ENCODE measurements around the gene CHST14. TPM values are rescaled to one million over a fixed set of nuclear protein-coding genes. Genes with fewer than 3 reads are reported as not detected.

Gene CHST14
- total and polyA plus RNA-seq, 2 of the 8 experiments (the other 6 are each of a cell fraction or from before 2014, with no cell fraction given) = 13.4 to 20.3 TPM

DNA sequence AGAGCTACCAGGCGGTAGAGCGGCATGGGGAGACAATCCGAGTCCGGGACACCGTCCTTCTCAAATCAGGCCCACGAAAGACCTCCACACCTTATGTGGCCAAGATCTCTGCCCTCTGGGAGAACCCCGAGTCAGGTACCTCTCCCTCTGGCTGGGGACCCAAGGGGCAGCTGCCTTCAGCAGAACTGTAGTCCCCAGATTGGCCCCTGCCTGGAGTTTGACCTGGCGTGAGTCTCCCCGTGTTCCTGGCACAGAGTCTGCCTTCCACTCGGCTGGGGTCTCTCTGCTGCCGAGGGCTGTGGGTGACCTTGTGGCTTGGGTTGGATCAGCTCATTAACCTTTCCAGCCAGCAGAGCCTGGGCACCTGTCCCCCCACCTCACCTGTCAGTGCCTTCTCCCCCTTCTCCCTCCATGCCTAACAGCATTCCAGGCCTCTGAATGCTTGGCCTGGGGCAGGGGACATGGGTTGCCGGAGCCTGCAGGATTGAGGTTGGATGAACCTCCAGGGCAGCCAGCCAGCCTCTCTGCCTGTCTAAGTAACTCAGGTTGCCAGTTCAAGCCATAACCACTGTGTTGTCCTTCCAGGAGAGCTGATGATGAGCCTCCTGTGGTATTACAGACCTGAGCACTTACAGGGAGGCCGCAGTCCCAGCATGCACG is 6.8 kb upstream of the CHST14 start (continued):
- TF ChIP-seq, protein P1, sequence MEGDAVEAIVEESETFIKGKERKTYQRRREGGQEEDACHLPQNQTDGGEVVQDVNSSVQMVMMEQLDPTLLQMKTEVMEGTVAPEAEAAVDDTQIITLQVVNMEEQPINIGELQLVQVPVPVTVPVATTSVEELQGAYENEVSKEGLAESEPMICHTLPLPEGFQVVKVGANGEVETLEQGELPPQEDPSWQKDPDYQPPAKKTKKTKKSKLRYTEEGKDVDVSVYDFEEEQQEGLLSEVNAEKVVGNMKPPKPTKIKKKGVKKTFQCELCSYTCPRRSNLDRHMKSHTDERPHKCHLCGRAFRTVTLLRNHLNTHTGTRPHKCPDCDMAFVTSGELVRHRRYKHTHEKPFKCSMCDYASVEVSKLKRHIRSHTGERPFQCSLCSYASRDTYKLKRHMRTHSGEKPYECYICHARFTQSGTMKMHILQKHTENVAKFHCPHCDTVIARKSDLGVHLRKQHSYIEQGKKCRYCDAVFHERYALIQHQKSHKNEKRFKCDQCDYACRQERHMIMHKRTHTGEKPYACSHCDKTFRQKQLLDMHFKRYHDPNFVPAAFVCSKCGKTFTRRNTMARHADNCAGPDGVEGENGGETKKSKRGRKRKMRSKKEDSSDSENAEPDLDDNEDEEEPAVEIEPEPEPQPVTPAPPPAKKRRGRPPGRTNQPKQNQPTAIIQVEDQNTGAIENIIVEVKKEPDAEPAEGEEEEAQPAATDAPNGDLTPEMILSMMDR (IDR thresholded peaks at IDR 0.05; ENCODE audit: control extremely low read depth in 1 of 3, insufficient read depth in 1 of 3, low read depth in 1 of 3, low read length in 3 of 3) = no peak
- TF ChIP-seq RXRA (IDR thresholded peaks at IDR 0.05; ENCODE audit: insufficient read depth, low read depth, low read length) (no peak), PHF8 (conservative IDR thresholded peaks at IDR 0.05; ENCODE audit: low read depth, low read length) (no peak)
